A549 treated with AZD2906 at 1 μM for 4 hours (cell line): ENCODE data around the gene AGTR1. TPM values are rescaled to one million over a fixed set of nuclear protein-coding genes. Genes with fewer than 3 reads are reported as not detected.

Source experiments
- total RNA-seq: library from RNA; stranded (reverse); fragments of 200-300 nt; extraction: Qiagen RNA extraction; gene quantifications from 5 replicates; pipeline ENCODE4 v1.2.3, GENCODE V29; 2022

Gene AGTR1
- total RNA-seq: 0.45 to 0.76 TPM (median 0.61 TPM) in 5 replicates

GRCh38 chr3:148697306-148698189, at the start of gene AGTR1:
TSS of gene AGTR1 (plus strand) at chr3:148697903. CDS start at chr3:148741036, 43,133 bp downstream.

Other genes starting within 250 kb of the AGTR1 start
- not detected in 5 replicates for gene CPB1, start 129.9 kb downstream of the AGTR1 start, total RNA-seq
- gene CPA3, start 167.4 kb downstream of the AGTR1 start, total RNA-seq: not detected in 5 replicates